ENCODE measurements around the gene FOXD2.

DNA sequence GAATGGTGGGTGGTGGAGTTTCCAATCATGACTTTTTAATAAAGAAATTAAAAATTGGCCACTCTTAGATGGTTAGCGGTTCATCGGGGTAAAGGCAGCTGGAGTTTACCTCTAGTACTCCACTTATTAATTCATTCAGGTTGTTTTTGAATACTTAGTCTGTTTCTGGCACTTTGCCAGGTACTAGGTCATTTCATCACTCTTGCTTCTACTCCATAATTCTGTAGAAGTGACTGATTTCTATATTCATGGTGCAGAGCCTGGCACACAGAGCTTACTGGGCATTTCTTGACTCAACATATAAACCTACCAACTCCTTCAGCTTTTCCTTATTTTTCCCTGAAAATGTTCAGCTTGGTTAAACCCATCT lies 31.5 kb downstream of the FOXD2 start:
- TF ChIP-seq POLR2A (IDR thresholded peaks at IDR 0.05; ENCODE audit: low read length) (no peak), GATA1 (IDR thresholded peaks at IDR 0.05; ENCODE audit: low read depth, low read length) (no peak)
